Neural cell (in vitro differentiated cells): ENCODE results near the gene SGO2. TPM values are rescaled to one million over a fixed set of nuclear protein-coding genes. Genes with fewer than 3 reads are reported as not detected.
"Not testable (repeated sequence)": the region's sequence is repeated elsewhere in the genome, so short reads cannot be mapped to it uniquely, and the experiment has no call there.

Experiments
- H2AFZ ChIP-seq: fragments of 200-600, 300-800 bp; sonication (generic), shearing (Covaris generic); 2 replicates; pipeline ENCODE4 v1.6.0; 2014; ENCODE audit warnings: low read depth, mild to moderate bottlenecking, antibody characterized with exemption, low read length, moderate library complexity
- H3F3A ChIP-seq: fragments of 200-600 bp; shearing (Covaris generic); 2 replicates; pipeline ENCODE4 v1.6.1; 2016; ENCODE audit warnings: mild to moderate bottlenecking, moderate library complexity, mixed read lengths, antibody characterized with exemption, low read length; ENCODE audit not compliant: insufficient read depth, poor library complexity, severe bottlenecking
- H3K27ac ChIP-seq: fragments of 200-600, 300-800 bp; sonication (generic), shearing (Covaris generic); 2 replicates; pipeline ENCODE4 v1.5.1; 2014; ENCODE audit warnings: mild to moderate bottlenecking, low read length, moderate library complexity
- H3K27me3 ChIP-seq: fragments of 300-800, 200-600 bp; sonication (generic), shearing (Covaris generic); 2 replicates; pipeline ENCODE4 v1.6.0; 2014; ENCODE audit warnings: mild to moderate bottlenecking, low read depth, low read length, moderate library complexity; ENCODE audit not compliant: insufficient read depth
- H3K36me3 ChIP-seq: fragments of 300-800, 200-600 bp; sonication (generic), shearing (Covaris generic); 2 replicates; pipeline ENCODE4 v1.5.1; 2014; ENCODE audit warnings: mild to moderate bottlenecking, antibody characterized with exemption, low read length, moderate library complexity; ENCODE audit not compliant: insufficient read depth
- H3K4me2 ChIP-seq: fragments of 300-800, 200-600 bp; sonication (generic), shearing (Covaris generic); 2 replicates; pipeline ENCODE4 v1.6.0; 2014; ENCODE audit warnings: mild to moderate bottlenecking, low read length
- H3K4me3 ChIP-seq: fragments of 300-800, 200-600 bp; sonication (generic), shearing (Covaris generic); 2 replicates; pipeline ENCODE4 v1.5.1; 2014; ENCODE audit warnings: mild to moderate bottlenecking, low read length, moderate library complexity
- H3K79me2 ChIP-seq: fragments of 200-600 bp; shearing (Covaris generic); replicated peaks from 2 replicates; pipeline ENCODE4 v1.6.0; 2014; ENCODE audit warnings: mild to moderate bottlenecking, low read length, moderate library complexity; ENCODE audit not compliant: insufficient read depth
- H3K9ac ChIP-seq: fragments of 300-800, 200-600 bp; sonication (generic), shearing (Covaris generic); 2 replicates; pipeline ENCODE4 v1.6.1; 2016; ENCODE audit warnings: mild to moderate bottlenecking, low read length, mixed read lengths
- H3K9me2 ChIP-seq: fragments of 200-600 bp; shearing (Covaris generic); 2 replicates; pipeline ENCODE4 v1.6.1; 2016; ENCODE audit warnings: mild to moderate bottlenecking, low read length, mixed read lengths; ENCODE audit not compliant: insufficient read depth
- H3K9me3 ChIP-seq: fragments of 200-600, 300-800 bp; sonication (generic), shearing (Covaris generic); 2 replicates; pipeline ENCODE4 v1.6.1; 2016; ENCODE audit warnings: mild to moderate bottlenecking, mixed run types, low read length, moderate library complexity, mixed read lengths
- H4K20me1 ChIP-seq: fragments of 200-600 bp; shearing (Covaris generic); 2 replicates; pipeline ENCODE4 v1.6.1; 2016; ENCODE audit warnings: mild to moderate bottlenecking, mixed run types; ENCODE audit not compliant: insufficient read depth
- CTCF ChIP-seq: fragments of 450-650 bp; IDR thresholded peaks from 2 replicates; pipeline ENCODE4 v1.5.1; 2014; ENCODE audit warnings: antibody characterized with exemption, mild to moderate bottlenecking, moderate library complexity; ENCODE audit not compliant: poor library complexity, severe bottlenecking
- EP300 ChIP-seq: fragments of 450-650 bp; conservative IDR thresholded peaks from 2 replicates; pipeline ENCODE4 v1.6.1; 2014; ENCODE audit warnings: antibody characterized with exemption, mild to moderate bottlenecking, moderate library complexity; ENCODE audit not compliant: poor library complexity, severe bottlenecking
- EZH2 ChIP-seq: fragments of 200-600, 300-800 bp; shearing (Covaris generic), sonication (generic); IDR thresholded peaks from 2 replicates; pipeline ENCODE4 v1.6.1; 2014; ENCODE audit warnings: antibody characterized with exemption, low read length, borderline replicate concordance, mild to moderate bottlenecking; ENCODE audit not compliant: insufficient read depth, poor library complexity, severe bottlenecking
- MXI1 ChIP-seq: fragments of 450-650 bp; conservative IDR thresholded peaks from 2 replicates; pipeline ENCODE4 v1.6.1; 2014; ENCODE audit warnings: antibody characterized with exemption, mild to moderate bottlenecking; ENCODE audit not compliant: poor library complexity, severe bottlenecking
- POLR2AphosphoS5 ChIP-seq: IDR thresholded peaks from 2 replicates; pipeline ENCODE4 v1.6.1; 2012
- RAD21 ChIP-seq: fragments of 450-650 bp; conservative IDR thresholded peaks from 2 replicates; pipeline ENCODE4 v1.6.1; 2014; ENCODE audit warnings: antibody characterized with exemption, mild to moderate bottlenecking, moderate library complexity
- REST ChIP-seq: IDR thresholded peaks from 2 replicates; pipeline ENCODE4 v1.6.1; 2012; ENCODE audit warnings: borderline replicate concordance
- SMC3 ChIP-seq: fragments of 450-650 bp; conservative IDR thresholded peaks from 2 replicates; pipeline ENCODE4 v1.6.1; 2014; ENCODE audit warnings: antibody characterized with exemption, mild to moderate bottlenecking, moderate library complexity; ENCODE audit not compliant: poor library complexity
- TAF1 ChIP-seq: IDR thresholded peaks from 2 replicates; pipeline ENCODE4 v1.6.1; 2012; ENCODE audit warnings: low read depth
- polyA plus RNA-seq: library from polyadenylated mRNA; depleted of rRNA; stranded (reverse); fragments of >200 nt; gene quantifications from 2 replicates; pipeline ENCODE4 v1.2.3, GENCODE V29; 2014

Gene SGO2
- polyA plus RNA-seq, 1 donor from 2014 or later = 0.73 TPM

GRCh38 chr2:200627110-200627770, 101.2 kb downstream of the SGO2 start:
- no peaks in the 10 kb centered on the region for H3K9me3 ChIP-seq
- H3K4me3 ChIP-seq = no peak overlapping the region
- H3K27ac ChIP-seq = no peak overlapping the region
- no peak overlapping the region for H3K4me2 ChIP-seq
- no peak overlapping the region for H2AFZ ChIP-seq
- H4K20me1 ChIP-seq = no peaks in the 10 kb centered on the region
- H3K36me3 ChIP-seq = no peaks in the 10 kb centered on the region
- H3K79me2 ChIP-seq = no peaks in the 10 kb centered on the region
- H3K9ac ChIP-seq = no peak overlapping the region
- no peak for TF ChIP-seq SMC3
- no peak for TF ChIP-seq EZH2
- TF ChIP-seq EP300 = no peak
- TF ChIP-seq TAF1 = no peak
- no peak for TF ChIP-seq REST
- TF ChIP-seq RAD21 = no peak
- TF ChIP-seq MXI1 = no peak
- no peak for TF ChIP-seq POLR2AphosphoS5
- no peak for TF ChIP-seq CTCF
- H3F3A ChIP-seq = no peaks in the 10 kb centered on the region
- H3K27me3 ChIP-seq = no peaks in the 10 kb centered on the region
- no peaks in the 10 kb centered on the region for H3K9me2 ChIP-seq

GRCh38 chr2:200628461-200628860, 102.5 kb downstream of the SGO2 start:
- not testable (repeated sequence) for H2AFZ ChIP-seq, H3K27ac ChIP-seq, H3K9me2 ChIP-seq, H3K9me3 ChIP-seq, H3K4me3 ChIP-seq, H4K20me1 ChIP-seq, H3K79me2 ChIP-seq, H3K4me2 ChIP-seq, H3K9ac ChIP-seq, H3K27me3 ChIP-seq, H3F3A ChIP-seq, H3K36me3 ChIP-seq

- TF ChIP-seq EZH2 (no peak), POLR2AphosphoS5 (no peak), CTCF (no peak), RAD21 (no peak), EP300 (no peak), REST (no peak), TAF1 (no peak), MXI1 (no peak), SMC3 (no peak)
- Histone ChIP-seq H3F3A (no peaks in the 10 kb centered on the region), H3K9ac (no peak overlapping the region), H3K27ac (no peak overlapping the region), H3K27me3 (no peaks in the 10 kb centered on the region), H3K36me3 (no peaks in the 10 kb centered on the region), H3K9me2 (no peaks in the 10 kb centered on the region), H4K20me1 (no peaks in the 10 kb centered on the region), H2AFZ (no peak overlapping the region), H3K9me3 (no peaks in the 10 kb centered on the region), H3K4me2 (no peak overlapping the region), H3K4me3 (no peak overlapping the region), H3K79me2 (no peaks in the 10 kb centered on the region)
Measured at GRCh38 chr2:200631287-200631686, 105.3 kb downstream of the SGO2 start.
